ENCODE data around the gene MFSD1.

Gene MFSD1

GRCh38 chr3:158801696-158802408 lies at the start of gene MFSD1:
MFSD1 (plus strand) TSS chr3:158802054; CDS start chr3:158802153, 99 bp downstream.
- peak; percentile 87 for DNase-seq (ENCODE audit: low spot score)

- no peak for DNase-seq (ENCODE audit: low spot score)
Measured at GRCh38 chr3:158753854-158754253, 48.0 kb upstream of the MFSD1 start.

GRCh38 chr3:158755421-158755820 lies 46.4 kb upstream of the MFSD1 start:
- no peak for DNase-seq (ENCODE audit: low spot score)

GRCh38 chr3:158761350-158761749 lies 40.5 kb upstream of the MFSD1 start:
- DNase-seq (ENCODE audit: low spot score): no peak

GRCh38 chr3:158762701-158763100 lies 39.2 kb upstream of the MFSD1 start:
- DNase-seq (ENCODE audit: low spot score): no peak

- no peak for DNase-seq (ENCODE audit: low spot score)
Measured at GRCh38 chr3:158763421-158763820, 38.4 kb upstream of the MFSD1 start.

- DNase-seq (ENCODE audit: low spot score): no peak
Measured at GRCh38 chr3:158765518-158766205, 36.2 kb upstream of the MFSD1 start.

GRCh38 chr3:158766364-158766763 lies 35.5 kb upstream of the MFSD1 start:
- DNase-seq (ENCODE audit: low spot score): no peak

- peak; percentile 16 for DNase-seq (ENCODE audit: low spot score)
Measured at GRCh38 chr3:158768361-158768787, 33.5 kb upstream of the MFSD1 start.

- no peak for DNase-seq (ENCODE audit: low spot score)
Measured at GRCh38 chr3:158768881-158769543, 32.8 kb upstream of the MFSD1 start.

GRCh38 chr3:158769549-158769948 lies 32.3 kb upstream of the MFSD1 start:
- DNase-seq (ENCODE audit: low spot score): no peak

- no peak for DNase-seq (ENCODE audit: low spot score)
Measured at GRCh38 chr3:158769952-158770740, 31.7 kb upstream of the MFSD1 start.

GRCh38 chr3:158770741-158771350 lies 31.0 kb upstream of the MFSD1 start:
- DNase-seq (ENCODE audit: low spot score): no peak

GRCh38 chr3:158771577-158771976 lies 30.3 kb upstream of the MFSD1 start:
- no peak for DNase-seq (ENCODE audit: low spot score)

GRCh38 chr3:158771982-158772381 lies 29.9 kb upstream of the MFSD1 start:
- no peak for DNase-seq (ENCODE audit: low spot score)

GRCh38 chr3:158773166-158773565 lies 28.7 kb upstream of the MFSD1 start:
- DNase-seq (ENCODE audit: low spot score): no peak

GRCh38 chr3:158773845-158774830 lies 27.7 kb upstream of the MFSD1 start:
- no peak for DNase-seq (ENCODE audit: low spot score)

- DNase-seq (ENCODE audit: low spot score): no peak
Measured at GRCh38 chr3:158774965-158775364, 26.9 kb upstream of the MFSD1 start.

GRCh38 chr3:158775426-158776410 lies 26.1 kb upstream of the MFSD1 start:
- DNase-seq (ENCODE audit: low spot score): no peak
